Stimulated activated CD4-positive, alpha-beta T cell treated with anti-CD3 and anti-CD28 coated beads, Interleukin-1b, Interleukin-23, amount 100 ng/mL, for 1 hour (primary cell): ENCODE data around the gene PLD4.
"Not testable (repeated sequence)": the region's sequence is repeated elsewhere in the genome, so short reads cannot be mapped to it uniquely, and the experiment has no call there.

Experiments used
- DNase-seq, 2 donors: peaks; one replicate each; pipeline ENCODE4 v3.0.0-alpha.2; 2020; ENCODE audit warnings: low read depth in 2 of 2

Gene PLD4

GRCh38 chr14:104941508-104942365 lies 17.1 kb downstream of the PLD4 start:
- DNase-seq: no peak

- no peak for DNase-seq
Measured at GRCh38 chr14:104942586-104942985, 17.9 kb downstream of the PLD4 start.

- not testable (repeated sequence) for DNase-seq
Measured at GRCh38 chr14:104943216-104944015, 18.7 kb downstream of the PLD4 start.

- DNase-seq: not testable (repeated sequence)
Measured at GRCh38 chr14:104944016-104944308, 19.3 kb downstream of the PLD4 start.

DNA sequence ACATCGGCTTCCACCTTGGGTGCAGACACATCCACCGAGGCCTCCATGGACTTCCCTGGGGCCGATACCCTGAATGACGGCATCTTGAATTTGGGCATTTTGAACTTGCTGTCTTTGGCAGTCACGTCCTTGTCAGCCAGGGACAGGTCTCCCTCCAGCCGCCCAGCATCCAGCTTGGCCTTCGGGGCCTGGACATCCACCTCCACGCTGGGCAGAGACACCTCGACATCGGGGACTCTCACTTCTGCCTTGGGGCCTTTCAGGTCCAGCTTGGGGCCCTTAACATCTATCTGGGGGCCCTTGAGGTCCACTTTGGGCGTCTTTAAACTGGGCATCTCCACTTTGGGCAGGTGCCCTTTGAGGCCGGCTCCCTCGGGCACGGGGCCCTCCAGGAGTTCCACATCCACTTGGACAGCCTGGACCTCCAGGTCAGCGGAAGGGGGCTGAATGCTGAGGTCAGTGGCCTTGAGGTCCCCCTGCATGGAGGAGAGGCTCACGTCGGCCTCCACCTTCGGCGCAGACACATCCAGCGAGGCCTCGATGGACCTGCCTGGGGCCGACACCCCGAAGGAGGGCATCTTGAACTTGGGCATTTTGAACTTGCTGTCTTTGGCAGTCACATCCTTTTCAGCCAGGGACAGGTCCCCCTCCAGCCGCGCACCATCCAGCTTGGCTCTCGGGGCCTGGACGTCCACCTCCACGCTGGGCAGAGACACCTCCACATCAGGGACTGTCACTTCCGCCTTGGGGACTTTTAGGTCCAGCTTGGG lies 19.9 kb downstream of the PLD4 start:
- DNase-seq: not testable (repeated sequence)

GRCh38 chr14:104945266-104945665 lies 20.6 kb downstream of the PLD4 start:
- DNase-seq: not testable (repeated sequence)

- not testable (repeated sequence) for DNase-seq
Measured at GRCh38 chr14:104945986-104946965, 21.6 kb downstream of the PLD4 start.

DNA sequence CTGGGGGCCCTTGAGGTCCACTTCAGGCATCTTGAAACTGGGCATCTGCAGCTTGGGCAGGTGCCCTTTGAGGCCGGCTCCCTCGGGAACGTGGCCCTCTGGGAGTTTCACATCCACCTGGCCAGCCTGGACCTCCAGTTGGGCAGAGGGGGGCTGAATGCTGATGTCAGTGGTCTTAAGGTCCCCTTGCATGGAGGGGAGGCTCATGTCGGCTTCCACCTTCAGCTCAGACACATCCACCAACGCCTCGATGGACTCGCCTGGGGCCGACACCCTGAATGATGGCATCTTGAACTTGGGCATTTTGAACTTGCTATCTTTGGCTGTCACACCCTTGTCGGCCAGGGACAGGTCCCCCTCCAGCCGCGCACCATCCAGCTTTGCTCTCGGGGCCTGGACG lies 22.5 kb downstream of the PLD4 start:
- DNase-seq: not testable (repeated sequence)

DNA sequence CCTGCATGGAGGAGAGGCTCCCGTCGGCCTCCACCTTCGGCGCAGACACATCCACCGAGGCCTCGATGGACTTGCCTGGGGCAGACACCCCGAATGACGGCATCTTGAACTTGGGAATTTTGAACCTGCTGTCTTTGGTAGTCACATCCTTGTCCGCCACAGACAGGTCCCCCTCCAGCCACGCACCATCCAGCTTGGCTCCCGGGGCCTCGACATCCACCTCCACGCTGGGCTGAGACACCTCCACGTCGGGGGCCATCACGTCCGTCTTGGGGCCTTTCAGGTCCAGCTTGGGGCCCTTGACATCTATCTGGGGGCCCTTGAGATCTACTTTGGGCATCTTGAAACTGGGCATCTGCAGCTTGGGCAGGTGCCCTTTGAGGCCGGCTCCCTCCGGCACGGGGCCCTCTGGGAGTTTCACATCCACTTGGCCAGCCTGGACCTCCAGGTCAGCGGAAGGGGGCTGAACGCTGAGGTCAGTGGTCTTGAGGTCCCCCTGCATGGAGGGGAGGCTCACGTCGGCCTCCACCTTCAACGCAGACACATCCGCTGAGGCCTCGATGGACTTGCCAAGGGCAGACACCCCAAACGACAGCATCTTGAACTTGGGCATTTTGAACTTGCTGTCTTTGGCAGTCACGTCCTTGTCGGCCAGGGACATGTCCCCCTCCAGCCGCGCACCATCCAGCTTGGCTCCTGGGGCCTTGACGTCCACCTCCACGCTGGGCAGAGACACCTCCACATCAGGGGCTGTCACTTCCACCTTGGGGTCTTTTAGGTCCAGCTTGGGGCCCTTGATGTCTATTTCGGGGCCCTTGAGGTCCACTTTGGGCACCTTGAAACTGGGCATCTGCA lies 23.4 kb downstream of the PLD4 start:
- not testable (repeated sequence) for DNase-seq

DNA sequence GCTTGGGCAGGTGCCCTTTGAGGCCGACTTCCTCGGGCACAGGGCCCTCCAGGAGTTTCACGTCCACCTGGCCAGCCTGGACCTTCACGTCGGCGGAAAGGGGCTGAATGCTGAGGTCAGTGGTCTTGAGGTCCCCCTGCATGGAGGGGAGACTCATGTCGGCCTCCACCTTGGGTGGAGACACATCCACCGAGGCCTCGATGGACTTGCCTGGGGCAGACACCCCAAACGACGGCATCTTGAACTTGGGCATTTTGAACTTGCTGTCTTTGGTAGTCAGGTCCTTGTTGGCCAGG lies 24.0 kb downstream of the PLD4 start:
- no peak for DNase-seq

DNA sequence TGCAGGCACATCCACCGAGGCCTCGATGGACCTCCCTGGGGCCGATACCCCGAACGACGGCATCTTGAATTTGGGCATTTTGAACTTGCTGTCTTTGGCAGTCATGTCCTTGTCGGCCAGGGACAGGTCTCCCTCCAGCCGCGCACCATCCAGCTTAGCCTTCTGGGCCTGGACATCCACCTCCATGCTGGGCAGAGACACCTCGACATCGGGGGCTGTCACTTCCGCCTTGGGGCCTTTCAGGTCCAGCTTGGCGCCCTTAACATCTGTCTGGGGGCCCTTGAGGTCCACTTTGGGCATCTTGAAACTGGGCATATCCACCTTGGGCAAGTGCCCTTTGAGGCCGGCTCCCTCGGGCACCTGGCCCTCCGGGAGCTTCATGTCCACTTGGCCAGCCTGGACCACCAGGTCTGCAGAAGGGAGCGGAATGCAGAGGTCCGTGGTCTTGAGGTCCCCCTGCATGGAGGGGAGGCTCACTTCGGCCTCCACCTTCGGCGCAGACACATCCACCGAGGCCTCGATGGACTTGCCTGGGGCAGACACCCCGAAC lies 24.8 kb downstream of the PLD4 start:
- DNase-seq: not testable (repeated sequence)

- DNase-seq: no peak
Measured at GRCh38 chr14:104950021-104950420, 25.3 kb downstream of the PLD4 start.

DNA sequence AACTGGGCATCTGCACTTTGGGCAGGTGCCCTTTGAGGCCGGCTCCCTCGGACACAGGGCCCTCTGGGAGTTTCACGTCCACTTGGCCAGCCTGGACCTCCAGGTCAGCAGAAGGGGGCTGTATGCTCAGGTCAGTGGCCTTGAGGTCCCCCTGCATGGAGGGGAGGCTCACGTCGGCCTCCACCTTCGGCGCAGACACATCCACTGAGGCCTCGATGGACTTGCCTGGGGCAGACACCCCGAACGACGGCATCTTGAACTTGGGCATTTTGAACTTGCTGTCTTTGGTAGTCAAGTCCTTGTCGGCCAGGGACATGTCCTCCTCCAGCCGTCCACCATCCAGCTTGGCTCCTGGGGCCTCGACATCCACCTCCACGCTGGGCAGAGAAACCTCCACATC lies 26.0 kb downstream of the PLD4 start:
- not testable (repeated sequence) for DNase-seq

- DNase-seq: not testable (repeated sequence)
Measured at GRCh38 chr14:104951863-104952657, 27.4 kb downstream of the PLD4 start.

GRCh38 chr14:104953097-104953496 lies 28.4 kb downstream of the PLD4 start:
- no peak for DNase-seq

DNA sequence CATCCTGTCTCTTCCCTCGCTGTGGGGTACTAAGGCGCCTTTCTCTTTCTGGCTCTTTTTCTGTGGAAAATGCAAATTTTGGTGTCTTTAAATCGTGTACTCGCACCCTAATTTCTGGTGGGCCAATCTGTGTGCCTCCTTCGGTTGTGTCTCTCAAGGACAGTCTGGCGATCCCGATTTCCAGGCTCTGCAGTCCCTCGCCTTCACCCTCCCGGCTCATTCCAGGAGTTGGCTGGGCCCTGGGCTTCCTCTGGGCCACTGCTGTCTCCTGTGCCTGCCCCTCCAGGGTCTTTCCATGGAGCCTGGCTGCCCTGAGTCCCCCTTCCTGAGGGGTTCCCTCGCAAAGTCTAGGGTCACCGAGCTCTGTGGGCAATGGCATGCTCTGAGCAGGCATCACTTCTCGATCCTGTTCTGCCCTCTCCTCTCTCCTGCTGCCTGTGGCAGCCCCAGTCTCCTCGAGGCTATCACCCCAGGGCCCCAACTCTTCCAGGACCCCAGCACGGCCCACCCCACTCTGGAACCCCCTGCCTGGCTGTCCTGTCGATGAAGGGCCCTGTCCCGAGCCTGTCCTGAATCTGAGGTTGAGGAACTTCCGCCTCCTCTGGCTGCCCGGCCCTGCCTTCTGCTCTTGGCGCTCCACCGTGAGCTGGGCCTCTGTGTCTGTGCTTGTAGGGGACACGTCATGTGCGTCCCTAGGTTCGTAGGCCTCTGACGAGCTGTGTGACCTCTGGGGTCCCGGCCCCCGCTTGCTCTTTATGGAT lies 29.4 kb downstream of the PLD4 start:
- no peak for DNase-seq

- no peak for DNase-seq
Measured at GRCh38 chr14:104954746-104955395, 30.2 kb downstream of the PLD4 start.

GRCh38 chr14:104955396-104955770 lies 30.7 kb downstream of the PLD4 start:
- DNase-seq: no peak
